Gastroesophageal sphincter (tissue), 3 donors: ENCODE results near the gene AKAP6.

Experiments used
- CTCF ChIP-seq, 4 experiments: fragments of 200-600 bp in 2 of 4; fragments of 450-650 bp in 2 of 4; sonication (generic) in 1 of 4; IDR thresholded peaks; one replicate each; pipeline ENCODE4 v1.5.1; 2017 to 2019; ENCODE audit warnings: antibody characterized with exemption in 4 of 4, mild to moderate bottlenecking in 2 of 4, moderate library complexity in 2 of 4
- EP300 ChIP-seq: sonication (generic); formaldehyde crosslinking; IDR thresholded peaks from one replicate; pipeline ENCODE4 v1.6.1; 2017; ENCODE audit warnings: antibody characterized with exemption, mild to moderate bottlenecking
- POLR2A ChIP-seq, 2 donors: fragments of 450-650 bp; IDR thresholded peaks; one replicate each; pipeline ENCODE4 v1.6.1; 2017; ENCODE audit warnings: antibody characterized with exemption in 2 of 2, mild to moderate bottlenecking in 2 of 2, moderate library complexity in 1 of 2

- TF ChIP-seq CTCF (IDR thresholded peaks at IDR 0.05) (no peak), POLR2A (IDR thresholded peaks at IDR 0.05) (no peak), EP300 (no peak)
Observed at GRCh38 chr14:32620303-32620702, 291.2 kb downstream of the AKAP6 start.
